NCI-H2171 treated with DMSO at 0.1 percent for 48 hours (cell line): ENCODE results near the gene EPM2AIP1.
A peak's percentile ranks its signal among the peaks of the same experiment; 100 is the strongest.
"Not testable (repeated sequence)": the region's sequence is repeated elsewhere in the genome, so short reads cannot be mapped to it uniquely, and the experiment has no call there.

Experiments used
- DNase-seq: peaks from one replicate; lab custom pipeline; 2025; lab: John Stamatoyannopoulos, UW

Gene EPM2AIP1

DNA sequence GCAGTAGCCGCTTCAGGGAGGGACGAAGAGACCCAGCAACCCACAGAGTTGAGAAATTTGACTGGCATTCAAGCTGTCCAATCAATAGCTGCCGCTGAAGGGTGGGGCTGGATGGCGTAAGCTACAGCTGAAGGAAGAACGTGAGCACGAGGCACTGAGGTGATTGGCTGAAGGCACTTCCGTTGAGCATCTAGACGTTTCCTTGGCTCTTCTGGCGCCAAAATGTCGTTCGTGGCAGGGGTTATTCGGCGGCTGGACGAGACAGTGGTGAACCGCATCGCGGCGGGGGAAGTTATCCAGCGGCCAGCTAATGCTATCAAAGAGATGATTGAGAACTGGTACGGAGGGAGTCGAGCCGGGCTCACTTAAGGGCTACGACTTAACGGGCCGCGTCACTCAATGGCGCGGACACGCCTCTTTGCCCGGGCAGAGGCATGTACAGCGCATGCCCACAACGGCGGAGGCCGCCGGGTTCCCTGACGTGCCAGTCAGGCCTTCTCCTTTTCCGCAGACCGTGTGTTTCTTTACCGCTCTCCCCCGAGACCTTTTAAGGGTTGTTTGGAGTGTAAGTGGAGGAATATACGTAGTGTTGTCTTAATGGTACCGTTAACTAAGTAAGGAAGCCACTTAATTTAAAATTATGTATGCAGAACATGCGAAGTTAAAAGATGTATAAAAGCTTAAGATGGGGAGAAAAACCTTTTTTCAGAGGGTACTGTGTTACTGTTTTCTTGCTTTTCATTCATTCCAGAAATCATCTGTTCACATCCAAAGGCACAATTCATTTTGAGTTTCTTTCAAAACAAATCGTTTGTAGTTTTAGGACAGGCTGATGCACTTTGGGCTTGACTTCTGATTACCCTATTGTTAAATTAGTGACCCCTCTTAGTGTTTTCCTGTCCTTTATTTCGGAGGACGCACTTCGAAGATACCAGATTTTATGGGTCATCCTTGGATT lies 674 bp upstream of the EPM2AIP1 start, which contains the start of gene MLH1:
Gene MLH1 (plus strand): TSS at position 193 of the 958 bp plus-strand sequence. CDS start 30 bp downstream, at position 223.
- no peak for DNase-seq

DNA sequence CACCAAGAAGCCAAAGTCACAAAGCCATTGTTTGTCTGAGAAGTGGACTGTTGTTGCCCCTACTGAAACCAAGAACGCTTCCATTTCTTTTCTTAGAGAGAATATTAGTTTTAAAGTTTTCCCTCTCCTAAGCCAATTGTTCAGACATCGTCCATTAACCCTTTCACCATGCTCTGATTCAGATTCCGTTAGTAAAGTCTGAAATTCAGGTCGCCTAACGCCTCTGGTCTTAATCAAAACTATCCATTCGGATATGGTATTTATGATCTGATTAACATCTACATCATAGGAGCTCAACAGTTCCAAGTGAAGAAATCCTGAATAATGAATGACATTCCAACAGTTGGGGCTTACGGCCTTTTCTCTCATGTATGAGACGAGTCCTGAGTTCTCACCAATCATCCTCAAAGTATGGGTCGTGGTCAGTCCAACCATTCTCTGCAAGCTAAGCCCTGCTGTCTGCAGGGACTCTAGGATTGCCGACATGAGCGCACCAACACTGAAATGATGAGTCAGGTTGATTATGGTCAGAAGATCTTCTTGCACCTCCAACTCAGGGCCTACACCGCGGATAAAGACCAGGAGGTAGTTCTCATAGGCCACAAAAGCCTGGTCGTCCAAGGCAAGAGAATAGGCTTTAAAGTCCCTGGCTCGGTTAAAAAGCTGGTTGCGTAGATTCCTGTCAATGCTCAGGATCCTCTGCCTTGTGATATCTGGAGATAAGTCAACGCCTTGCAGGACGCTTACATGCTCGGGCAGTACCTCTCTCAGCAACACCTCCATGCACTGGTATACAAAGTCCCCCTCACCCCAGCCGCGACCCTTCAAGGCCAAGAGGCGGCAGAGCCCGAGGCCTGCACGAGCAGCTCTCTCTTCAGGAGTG lies 767 bp downstream of the EPM2AIP1 start:
- DNase-seq, result no peak

DNA sequence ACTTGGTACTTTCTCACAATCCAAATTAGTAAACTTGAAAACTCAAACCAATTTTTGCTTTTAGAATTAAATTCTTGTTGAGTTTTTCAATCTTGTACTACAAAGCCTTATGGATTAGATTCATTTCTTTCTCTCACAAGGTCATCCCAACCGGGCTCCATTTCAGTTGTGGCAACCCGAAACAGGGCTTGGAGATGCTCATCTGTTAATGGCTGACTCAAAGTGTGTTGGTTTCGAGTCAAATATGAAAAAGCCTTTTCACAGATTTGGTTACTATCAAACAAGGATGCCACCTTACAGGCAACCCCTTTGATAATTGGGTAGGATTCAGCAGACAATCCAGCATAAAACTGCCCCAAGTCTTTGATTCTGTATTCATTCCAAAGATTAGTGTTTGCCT lies 1.8 kb downstream of the EPM2AIP1 start:
- DNase-seq, result no peak

DNA sequence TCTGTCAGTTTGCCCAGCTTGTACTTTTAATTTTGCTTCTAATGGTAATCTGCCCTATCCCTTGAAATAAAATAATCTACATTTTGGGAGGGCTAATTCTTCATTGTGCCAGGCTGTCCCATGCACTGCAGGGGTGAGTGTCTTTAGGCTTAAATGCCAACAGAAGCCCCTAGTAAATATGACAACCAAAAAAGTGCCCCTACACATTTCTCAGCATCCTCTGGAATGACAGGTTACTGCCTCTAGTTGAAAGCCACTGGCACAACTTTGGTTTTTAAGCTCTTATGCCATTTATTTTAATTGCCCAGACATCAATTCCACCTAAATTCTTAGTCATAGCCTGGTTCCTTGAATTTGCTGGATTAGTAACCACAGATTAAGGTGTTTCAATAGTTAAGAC lies 3.4 kb downstream of the EPM2AIP1 start:
- DNase-seq, result no peak

DNA sequence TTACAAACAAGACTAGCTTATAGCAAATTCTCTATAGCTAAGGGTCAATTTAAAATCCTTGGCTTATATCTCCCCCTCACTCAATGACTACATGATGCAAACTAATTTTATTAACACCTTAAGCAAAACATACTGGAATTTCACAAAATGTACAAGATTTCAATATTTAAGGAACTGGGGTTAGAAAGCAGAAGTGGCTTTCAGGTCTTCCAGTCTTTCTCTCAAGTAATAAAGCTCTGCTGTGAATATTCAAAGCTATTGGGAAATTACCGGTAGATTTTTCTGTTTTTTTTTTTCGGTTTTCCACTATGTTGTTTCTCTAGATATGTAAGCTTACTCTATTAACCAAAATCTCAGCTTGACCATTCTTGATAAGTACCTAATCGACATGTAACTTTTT lies 3.9 kb downstream of the EPM2AIP1 start:
- no peak for DNase-seq

DNA sequence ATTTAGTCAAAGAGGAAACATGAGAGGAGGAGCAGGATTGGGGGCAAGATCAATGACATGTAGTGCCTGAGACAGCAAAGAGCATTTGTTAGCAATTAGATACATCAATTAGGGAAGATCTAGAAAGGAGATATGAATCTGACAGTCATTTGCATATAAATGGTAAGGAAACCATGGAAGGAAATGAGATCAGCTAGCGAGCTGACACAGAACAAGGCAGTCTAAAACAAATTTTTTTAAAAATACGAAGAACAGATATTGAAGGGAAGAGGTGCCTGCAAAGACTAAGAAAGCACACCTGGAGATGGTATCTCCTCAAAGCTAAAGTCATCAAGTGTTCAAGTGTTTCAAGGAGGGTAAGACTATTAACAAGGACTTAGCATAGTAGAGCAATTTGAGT lies 4.6 kb downstream of the EPM2AIP1 start:
- DNase-seq, result no peak

DNA sequence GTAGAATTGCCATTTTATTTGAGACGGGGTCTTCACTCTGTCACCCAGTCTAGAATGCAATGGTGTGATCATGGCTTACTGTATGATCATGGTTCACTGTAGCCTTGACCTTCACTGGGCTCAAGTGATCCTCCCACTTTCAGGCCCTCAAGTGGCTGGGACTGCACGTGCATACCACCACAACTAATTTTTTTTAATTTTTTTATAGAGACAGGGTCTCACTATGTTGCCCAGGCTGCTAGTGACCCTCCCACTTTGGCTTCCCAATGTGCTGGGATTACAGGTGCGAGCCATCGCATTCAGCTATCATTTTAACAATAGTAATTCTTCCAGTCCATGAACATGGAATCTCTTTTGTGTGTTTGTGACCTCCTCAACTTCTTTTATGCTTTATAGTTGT lies 11.9 kb downstream of the EPM2AIP1 start:
- DNase-seq, result no peak

DNA sequence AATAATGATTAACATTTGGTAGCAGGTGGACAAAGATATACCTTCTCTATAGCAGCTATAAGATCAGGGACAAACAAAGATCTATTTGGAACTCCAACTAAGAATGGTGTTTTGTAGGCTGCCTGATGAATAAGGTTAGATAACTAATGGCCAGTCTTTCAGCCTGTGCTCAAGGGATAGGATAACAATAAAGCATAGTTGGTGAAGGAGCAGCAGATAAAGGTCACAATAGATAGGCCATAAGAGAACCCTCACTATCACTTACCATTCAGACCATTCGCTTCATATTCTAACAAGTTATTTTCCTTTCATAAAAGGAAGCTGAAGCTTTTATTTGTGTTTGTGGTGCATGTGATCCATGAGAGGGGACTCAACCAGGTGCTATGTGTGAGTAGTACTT lies 19.8 kb downstream of the EPM2AIP1 start:
- no peak for DNase-seq

DNA sequence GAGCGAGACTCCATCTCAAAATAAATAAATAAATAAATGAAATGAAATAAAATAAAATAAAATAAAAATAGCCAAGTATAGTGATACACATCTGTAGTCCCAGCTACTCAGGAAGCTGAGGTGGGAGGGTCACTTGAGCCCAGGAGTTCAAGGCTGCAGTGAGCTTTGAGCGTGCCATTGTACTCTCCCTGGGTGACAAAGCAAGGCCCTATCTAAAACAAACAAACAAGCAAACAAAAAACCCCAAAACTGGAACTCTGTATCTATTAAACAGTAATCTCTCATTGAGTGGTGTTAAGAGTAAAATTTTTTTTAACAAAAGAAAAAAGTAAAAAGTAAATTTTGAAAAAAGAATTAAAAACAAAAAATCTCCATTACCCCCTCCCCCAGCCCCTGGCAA lies 20.8 kb downstream of the EPM2AIP1 start:
- DNase-seq, result no peak

DNA sequence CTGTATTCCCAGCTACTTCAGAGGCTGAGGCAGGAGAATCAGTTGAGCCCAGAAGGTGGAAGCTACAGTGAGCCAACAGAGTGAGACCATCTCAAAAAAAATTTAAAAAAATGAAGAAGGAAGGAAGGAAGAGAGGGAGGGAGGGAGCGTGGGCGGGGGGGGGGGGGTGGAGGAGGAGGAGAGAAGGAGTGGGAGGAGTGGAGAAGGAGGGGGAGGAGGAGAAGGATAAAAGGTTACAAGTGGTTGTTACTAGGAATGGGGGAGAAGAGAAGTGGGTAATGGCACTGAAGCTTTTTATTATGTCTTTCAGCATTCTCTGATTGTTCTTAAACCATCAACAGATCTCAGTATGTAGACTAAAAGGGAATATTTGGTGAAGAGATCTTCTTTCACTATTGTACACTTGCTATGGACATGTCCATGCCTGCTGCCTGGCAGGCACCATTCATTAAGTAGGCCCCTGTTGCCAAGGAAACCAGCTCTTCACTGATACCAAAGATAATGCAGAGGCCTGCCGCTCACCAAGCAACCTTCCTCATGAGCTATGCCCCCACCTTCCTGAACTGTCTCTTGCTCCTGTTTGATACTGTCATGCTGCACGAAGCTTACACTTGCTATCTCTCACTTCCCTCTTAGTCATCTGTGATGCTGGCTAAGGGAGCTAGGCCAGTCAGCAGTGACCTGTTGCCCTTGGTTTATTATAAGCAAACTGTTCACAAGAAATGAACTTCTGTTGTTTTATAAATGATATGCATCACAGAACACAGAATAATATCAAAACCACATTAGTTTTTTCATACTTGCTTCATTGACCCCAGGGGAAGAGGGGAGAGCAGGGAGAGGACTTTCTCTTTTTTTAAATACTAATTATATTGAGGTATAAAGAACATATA lies 23.1 kb downstream of the EPM2AIP1 start:
- DNase-seq, result peak; percentile 89

DNA sequence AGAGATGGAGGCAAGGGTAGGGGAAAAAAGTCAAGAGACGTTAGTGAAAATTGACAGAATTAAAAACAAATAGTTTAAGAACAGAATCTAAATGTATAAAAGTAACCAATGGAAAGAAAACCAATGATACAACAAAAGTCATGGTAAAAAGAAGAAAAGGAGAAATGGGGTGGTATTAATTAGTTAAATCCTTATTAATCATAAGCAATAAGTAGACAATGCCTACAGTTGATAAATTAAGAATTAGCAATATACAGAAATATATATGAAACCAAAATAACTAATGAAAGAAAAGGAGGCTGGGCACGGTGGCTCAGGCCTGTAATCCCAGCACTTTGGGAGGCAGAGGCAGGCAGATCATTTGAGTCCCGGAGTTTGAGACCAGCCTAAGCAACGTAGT lies 23.8 kb downstream of the EPM2AIP1 start:
- no peak for DNase-seq

DNA sequence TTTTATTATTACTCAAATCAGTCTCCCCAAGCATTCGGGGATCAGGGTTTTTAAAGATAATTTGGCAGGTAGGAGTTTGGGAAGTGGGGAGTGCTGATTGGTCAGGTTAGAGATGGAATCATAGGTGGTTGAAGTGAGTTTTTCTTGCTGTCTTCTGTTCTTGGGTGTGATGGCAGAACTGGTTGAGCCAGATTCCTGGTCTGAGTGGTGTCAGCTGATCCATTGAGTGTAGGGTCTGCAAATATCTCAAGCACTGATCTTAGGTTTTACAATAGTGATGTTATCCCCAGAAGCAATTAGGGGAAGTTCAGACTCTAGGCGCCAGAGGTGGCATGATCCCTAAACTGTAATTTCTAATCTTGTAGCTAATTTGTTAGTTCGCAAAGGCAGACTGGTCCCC lies 27.5 kb downstream of the EPM2AIP1 start:
- no peak for DNase-seq

DNA sequence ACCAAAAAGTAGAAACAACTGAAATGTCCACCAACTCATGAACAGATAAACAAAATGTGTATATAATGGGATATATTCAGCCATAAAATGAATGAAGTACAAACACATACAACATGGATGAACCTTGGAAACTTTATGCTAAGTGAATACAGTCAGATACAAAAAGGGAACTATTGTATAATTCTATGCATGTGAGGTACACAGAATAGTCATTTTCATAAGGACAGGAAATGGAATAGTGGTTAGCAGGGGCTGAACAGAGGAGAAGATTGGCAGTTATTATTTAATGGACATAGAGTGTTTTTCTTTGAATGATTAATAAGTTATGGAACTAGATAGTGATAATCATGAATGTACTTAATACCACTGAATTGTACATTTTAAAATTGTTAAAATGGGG lies 28.1 kb downstream of the EPM2AIP1 start:
- no peak for DNase-seq

DNA sequence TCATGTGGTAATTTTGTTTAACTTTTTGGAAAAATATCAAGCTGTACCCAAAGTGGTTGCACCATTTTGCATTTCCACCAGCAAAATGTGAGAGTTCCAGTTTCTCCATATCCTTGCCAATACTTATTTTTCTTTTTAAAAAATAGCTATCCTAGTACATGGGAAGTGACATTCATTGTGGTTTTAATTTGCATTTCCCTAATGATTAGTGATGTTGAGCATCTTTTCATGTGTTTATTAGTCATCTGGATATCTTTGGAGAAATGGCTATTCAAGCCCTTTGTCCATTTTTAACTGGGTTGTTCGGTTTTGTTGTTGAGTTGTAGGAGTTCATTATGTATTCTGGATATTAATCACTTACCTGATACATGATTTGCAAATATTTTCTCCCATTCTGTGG lies 28.6 kb downstream of the EPM2AIP1 start:
- no peak for DNase-seq

DNA sequence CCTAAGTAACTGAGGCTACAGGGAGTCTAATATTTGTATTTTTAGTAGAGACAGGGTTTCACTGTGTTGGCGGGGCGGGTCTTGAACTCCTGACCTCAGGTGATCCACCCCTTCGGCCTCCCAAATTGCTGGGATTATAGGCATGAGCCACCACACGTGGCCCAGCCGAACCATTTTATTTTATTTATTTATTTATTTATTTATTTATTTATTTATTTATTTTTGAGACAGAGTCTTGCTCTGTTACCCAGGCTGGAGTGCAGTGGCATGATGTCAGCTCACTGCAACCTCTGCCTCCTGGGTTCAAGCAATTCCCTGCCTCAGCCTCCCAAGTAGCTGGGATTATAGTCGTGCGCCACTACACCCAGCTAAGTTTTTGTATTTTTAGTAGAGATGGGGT lies 29.9 kb downstream of the EPM2AIP1 start:
- DNase-seq, result not testable (repeated sequence)

DNA sequence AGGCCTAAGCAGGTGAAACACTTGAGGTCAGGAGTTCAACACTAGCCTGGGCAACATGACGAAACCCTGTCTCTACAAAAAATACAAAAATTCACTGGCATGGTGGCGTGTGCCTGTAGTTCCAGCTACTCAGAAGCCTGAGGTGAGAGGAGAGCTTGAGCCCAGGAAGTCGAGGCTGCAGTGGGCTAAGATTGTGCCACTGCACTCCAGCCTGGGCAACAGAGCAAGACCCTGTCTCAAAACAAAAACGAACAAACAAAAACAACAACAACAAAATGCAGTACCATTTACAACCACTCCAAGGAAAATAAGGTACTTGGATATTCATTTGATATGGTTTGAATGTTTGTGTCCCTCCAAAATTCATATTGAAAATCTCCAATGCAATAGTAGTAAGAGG lies 32.4 kb downstream of the EPM2AIP1 start:
- no peak for DNase-seq

DNA sequence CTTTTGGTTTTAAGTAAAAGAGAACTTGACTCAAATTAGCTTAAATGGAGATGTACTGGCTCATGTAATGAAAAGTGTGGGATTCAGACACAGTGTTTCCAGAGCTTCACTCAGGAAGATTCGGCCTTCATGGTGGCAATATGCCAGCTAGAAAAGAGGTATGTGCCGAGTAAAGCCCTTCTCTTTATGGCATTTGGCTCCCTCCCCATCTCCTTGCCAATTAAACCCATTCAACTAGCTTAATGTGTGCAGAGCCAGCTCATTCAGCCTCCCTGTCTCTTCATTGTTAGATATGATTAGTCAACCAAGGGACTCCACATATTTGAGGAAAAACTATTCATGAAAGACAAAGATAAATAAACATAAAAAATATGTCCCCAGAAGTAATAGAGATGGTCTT lies 33.1 kb downstream of the EPM2AIP1 start:
- DNase-seq, result peak; percentile 9

DNA sequence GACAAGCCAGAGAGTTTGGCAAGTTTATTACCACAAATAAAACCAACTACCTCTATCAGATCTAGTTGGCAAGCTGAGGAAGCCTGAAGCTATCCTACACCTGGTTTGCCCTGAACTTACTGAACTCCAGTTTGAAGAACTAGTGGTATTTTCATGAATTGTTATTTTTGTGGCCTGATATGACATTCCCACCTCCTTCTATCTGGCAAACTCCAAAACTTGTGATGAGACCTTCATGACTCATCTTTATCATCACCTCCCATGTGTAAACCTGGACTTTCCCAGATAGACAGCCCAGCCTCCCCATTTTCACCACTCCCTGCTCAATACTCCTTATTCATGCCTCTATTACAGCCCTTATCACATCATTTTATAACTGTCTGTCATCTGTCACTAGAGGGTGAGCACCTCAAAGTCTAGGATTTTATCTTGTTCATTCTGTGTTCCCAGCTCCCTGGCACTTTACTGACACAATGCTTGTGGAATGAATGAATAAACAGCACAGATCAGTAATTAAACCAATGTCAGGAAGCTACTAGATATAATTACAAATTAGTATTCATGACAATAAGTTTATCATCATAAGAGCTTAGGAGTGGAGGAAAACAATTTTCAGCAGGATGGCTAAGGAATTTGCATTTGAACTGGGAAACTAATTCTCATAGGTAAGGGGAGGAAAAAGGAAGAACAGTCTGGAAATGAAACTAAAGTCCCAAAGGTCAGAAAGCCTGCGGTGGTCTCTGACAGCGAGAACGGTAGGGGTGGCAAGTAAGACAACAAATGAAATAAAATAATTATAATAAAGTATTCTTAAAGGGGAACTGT lies 34.9 kb downstream of the EPM2AIP1 start:
- no peak for DNase-seq

DNA sequence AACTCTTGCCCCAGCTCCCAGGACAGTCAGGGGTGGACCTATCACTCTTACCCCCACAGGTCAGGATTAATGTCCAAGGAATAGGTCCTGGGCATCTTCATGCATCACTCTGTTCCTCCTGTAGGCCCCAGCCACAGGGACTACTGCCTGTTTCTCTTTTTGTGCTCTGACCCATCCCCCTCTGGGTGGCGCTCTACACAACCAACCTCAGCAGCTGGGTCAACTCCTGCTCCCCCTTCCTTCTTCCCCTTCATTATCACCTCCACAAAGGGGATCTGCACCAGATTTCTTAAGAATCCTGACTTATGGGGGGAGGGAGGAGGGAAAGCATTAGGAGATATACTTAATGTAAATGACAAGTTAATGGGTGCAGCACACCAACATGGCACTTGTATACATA lies 35.9 kb downstream of the EPM2AIP1 start:
- no peak for DNase-seq

DNA sequence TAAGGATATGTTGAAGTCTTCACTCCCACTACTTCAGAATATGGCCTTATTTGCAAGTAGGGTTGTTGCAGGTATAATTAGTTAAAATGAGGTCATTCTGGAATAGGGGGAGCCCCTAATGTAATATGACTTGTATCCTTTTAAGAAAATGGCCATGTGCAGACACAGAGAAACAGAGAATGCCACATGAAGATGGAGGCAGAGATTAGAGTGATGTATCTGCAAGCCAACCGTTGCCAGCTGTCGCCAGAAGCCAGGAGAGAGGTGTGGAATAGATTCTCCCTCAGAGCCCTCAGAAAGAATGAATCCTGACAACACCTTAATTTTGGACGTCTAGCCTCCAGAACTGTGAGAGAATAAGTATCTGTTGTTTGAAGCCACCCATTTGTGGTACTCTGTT lies 36.8 kb downstream of the EPM2AIP1 start:
- no peak for DNase-seq
